Muscle layer of duodenum (tissue), 2 donors: ENCODE measurements around the gene CENPU.

Experiments
- H3K27ac ChIP-seq: one replicate; pipeline ENCODE4 v1.7.0; 2013; ENCODE audit warnings: mild to moderate bottlenecking, low read length
- H3K27me3 ChIP-seq: one replicate; pipeline ENCODE4 v1.7.0; 2013; ENCODE audit warnings: low read depth, mild to moderate bottlenecking, control low read depth, low read length
- H3K36me3 ChIP-seq, 2 donors: one replicate each; pipeline ENCODE4 v1.7.0; 2013; ENCODE audit warnings: low read length in 2 of 2, control low read depth in 1 of 2, mild to moderate bottlenecking in 1 of 2; ENCODE audit not compliant: insufficient read depth in 2 of 2, control insufficient read depth in 1 of 2
- H3K4me1 ChIP-seq, 2 donors: one replicate each; pipeline ENCODE4 v1.7.0; 2013; ENCODE audit warnings: low read length in 2 of 2, mild to moderate bottlenecking in 2 of 2, control low read depth in 1 of 2, moderate library complexity in 1 of 2; ENCODE audit not compliant: insufficient read depth in 2 of 2, control insufficient read depth in 1 of 2
- H3K4me3 ChIP-seq, 2 donors: one replicate each; pipeline ENCODE4 v1.7.0; 2013; ENCODE audit warnings: low read length in 2 of 2, low read depth in 1 of 2, mild to moderate bottlenecking in 1 of 2
- H3K9me3 ChIP-seq, 2 donors: one replicate each; pipeline ENCODE4 v1.7.0; 2013; ENCODE audit warnings: low read length in 2 of 2, control low read depth in 1 of 2, mild to moderate bottlenecking in 1 of 2; ENCODE audit not compliant: control insufficient read depth in 1 of 2
- donor health status: healthy.

Gene CENPU

DNA sequence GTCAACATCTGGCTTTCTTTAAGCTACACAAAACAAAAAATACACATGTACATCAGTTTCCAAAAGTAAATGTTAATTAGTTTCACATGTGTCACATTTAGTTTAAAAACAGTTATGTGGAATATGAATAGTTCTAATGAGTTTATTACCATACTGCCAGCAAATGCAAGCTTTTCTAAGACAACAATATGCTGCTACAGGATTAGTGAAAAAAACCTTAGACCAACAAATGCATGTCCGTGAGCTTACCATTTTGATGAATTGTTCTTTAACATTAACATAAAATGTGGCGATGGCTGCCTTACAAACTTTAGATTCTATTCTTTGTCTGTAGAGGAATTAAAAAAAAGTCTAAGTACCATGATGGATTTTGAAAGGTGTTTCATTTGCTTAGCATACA lies 31.8 kb downstream of the CENPU start:
- Histone ChIP-seq H3K9me3 (no peaks in the 10 kb centered on the region), H3K27me3 (no peaks in the 10 kb centered on the region), H3K27ac (no peak overlapping the region), H3K4me1 (no peaks in the 10 kb centered on the region), H3K36me3 (no peaks in the 10 kb centered on the region), H3K4me3 (no peak overlapping the region)

DNA sequence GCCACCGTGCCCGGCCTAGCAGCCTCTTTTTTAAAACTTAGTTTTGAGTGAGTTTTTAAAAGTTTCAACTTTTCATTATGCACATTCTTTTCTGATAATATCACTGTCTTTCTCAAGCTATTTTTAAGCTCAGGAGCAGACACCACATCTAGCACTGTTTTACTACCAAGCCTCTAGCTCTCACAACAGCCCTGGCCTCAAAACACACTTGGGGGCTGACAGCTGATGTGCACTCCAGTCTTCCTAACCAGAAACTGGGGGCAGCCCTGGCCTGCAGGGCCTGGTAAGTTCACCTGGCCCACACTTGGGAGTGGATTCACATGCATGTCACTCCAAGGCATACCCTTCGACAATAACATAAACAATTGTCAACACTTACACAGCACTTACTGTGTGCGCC lies 34.0 kb downstream of the CENPU start:
- Histone ChIP-seq H3K27me3 (no peaks in the 10 kb centered on the region), H3K4me3 (no peak overlapping the region), H3K9me3 (no peaks in the 10 kb centered on the region), H3K36me3 (no peaks in the 10 kb centered on the region), H3K4me1 (peaks cover 0 to 1% of the 10 kb centered on the region in 2 donors), H3K27ac (no peak overlapping the region)

DNA sequence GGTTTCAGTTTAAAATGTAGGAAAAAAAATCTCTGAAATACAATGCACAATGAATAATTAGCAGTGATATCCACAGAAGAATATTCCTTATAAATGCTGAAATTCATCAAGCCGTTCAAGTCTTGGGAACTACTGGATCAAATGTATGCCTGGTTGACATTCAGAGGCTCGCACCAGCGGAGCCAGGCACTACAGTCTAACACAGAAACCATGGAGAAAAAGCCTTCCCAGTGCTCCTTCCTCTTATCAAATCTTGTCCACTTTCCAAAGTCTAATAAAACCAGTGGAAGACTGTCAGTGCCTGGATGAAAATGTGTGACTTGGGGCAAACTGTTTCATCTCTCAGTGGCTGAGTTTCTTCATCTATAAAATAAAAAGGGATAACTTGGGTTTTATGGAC lies 35.9 kb downstream of the CENPU start:
- Histone ChIP-seq H3K27ac (no peak overlapping the region), H3K4me1 (peaks cover 0 to 3% of the 10 kb centered on the region in 2 donors), H3K9me3 (no peaks in the 10 kb centered on the region), H3K27me3 (no peaks in the 10 kb centered on the region), H3K36me3 (no peaks in the 10 kb centered on the region), H3K4me3 (no peak overlapping the region)

DNA sequence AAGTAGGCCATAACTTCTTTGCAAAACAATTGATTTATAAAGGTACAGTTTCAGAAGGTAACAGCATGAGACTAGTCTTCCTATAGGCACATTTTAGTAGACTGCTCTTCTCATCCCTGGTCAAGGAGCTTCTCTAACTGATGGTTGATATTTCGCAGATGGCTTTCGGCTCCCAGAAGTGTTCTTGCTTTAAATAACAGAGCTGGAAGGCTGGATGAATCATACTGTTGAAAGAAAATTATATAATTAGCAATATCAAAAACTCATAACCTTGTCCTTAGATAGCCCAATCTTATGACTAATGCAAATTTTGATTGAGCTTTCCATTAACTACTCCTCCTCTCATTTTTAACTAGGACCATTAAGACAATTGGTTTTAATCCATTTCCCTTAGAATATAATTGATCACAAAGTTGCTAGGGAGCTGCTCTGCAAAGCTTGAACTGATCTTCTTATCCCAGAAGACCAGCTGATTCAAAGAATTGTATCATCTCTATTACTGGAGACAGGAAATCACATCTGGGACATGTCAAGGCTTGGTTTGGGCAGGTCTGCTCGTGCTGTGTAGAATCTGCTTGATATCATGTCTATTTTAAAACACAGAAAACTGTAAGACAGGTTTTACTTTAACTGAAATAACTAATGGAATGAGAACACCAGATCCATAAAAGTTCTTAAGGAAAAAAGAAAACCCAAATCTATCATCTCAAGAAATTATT lies 38.6 kb downstream of the CENPU start:
- no peaks in the 10 kb centered on the region for H3K27me3 ChIP-seq
- no peaks in the 10 kb centered on the region for H3K36me3 ChIP-seq
- H3K9me3 ChIP-seq: no peaks in the 10 kb centered on the region
- no peak overlapping the region for H3K4me3 ChIP-seq
- peaks cover 0 to 3% of the 10 kb centered on the region in 2 donors for H3K4me1 ChIP-seq
- no peak overlapping the region for H3K27ac ChIP-seq

DNA sequence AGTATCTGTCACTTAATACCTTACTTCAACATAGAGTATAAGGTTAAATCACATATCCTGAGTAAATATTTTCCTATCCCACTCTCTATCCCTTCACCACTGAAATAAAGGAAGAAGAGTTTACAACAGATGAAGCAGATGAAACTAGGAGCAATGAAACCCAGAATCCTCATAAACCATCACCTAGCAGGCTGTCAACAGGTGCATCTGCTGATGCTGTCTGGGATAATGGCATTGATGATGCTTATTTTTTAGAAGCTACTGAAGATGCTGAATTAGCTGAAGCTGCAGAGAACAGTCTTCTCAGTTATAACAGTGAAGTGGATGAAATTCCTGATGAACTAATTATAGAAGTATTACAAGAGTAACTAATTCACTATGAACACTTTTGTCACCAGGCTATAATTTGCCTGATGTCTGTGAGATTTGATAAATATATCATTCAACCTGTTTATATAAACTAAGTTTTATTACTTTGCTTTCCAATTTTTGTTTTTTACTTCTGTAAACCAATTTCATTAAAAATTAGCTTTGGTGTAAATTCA lies 39.4 kb downstream of the CENPU start:
- H3K27ac ChIP-seq: no peak overlapping the region
- no peaks in the 10 kb centered on the region for H3K36me3 ChIP-seq
- no peaks in the 10 kb centered on the region for H3K9me3 ChIP-seq
- H3K4me1 ChIP-seq: peaks cover 0 to 3% of the 10 kb centered on the region in 2 donors
- no peaks in the 10 kb centered on the region for H3K27me3 ChIP-seq
- H3K4me3 ChIP-seq: no peak overlapping the region

DNA sequence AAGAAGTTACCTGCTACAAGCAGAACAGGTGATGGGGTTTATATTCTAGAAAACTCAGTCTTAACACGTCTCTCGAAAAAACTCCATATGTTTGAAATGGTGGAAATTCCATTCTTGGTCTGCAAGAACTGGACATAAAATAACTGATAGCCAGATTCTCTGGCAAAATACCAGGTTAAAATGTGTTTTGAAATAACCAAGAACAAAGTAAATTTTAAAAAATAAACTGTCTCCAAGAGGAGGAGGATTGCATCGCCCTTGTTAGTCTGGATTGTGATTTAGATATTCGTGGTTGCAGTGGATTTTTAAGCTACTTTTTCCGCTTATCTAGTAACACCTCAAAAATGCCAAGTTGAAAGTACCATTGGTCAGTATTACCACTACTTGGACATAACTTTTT lies 40.8 kb downstream of the CENPU start:
- H3K27ac ChIP-seq: no peak overlapping the region
- no peaks in the 10 kb centered on the region for H3K9me3 ChIP-seq
- H3K36me3 ChIP-seq: no peaks in the 10 kb centered on the region
- no peaks in the 10 kb centered on the region for H3K27me3 ChIP-seq
- peaks cover 0 to 3% of the 10 kb centered on the region in 2 donors for H3K4me1 ChIP-seq
- H3K4me3 ChIP-seq: no peak overlapping the region

DNA sequence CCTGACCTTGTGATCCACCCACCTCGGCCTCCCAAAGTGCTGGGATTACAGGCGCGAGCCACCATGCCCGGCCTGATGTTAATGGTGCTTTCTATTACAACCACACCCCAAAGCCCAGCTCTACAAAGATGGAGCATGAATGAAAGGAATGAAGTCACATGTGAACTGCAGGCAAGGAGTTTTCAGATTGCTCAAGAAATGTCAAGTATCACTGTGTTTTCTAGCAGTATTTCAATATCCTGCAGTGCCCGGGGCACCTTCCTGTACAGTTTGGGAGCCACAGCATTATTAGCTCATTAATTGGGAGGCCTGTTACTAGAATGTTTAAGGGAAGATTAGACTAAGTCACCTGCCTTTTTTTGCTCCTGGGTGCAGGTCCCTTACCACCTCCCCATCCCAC lies 44.2 kb downstream of the CENPU start:
- H3K4me3 ChIP-seq: no peak overlapping the region
- H3K27me3 ChIP-seq: no peaks in the 10 kb centered on the region
- H3K9me3 ChIP-seq: no peaks in the 10 kb centered on the region
- H3K4me1 ChIP-seq: no peaks in the 10 kb centered on the region
- H3K36me3 ChIP-seq: no peaks in the 10 kb centered on the region
- no peak overlapping the region for H3K27ac ChIP-seq

DNA sequence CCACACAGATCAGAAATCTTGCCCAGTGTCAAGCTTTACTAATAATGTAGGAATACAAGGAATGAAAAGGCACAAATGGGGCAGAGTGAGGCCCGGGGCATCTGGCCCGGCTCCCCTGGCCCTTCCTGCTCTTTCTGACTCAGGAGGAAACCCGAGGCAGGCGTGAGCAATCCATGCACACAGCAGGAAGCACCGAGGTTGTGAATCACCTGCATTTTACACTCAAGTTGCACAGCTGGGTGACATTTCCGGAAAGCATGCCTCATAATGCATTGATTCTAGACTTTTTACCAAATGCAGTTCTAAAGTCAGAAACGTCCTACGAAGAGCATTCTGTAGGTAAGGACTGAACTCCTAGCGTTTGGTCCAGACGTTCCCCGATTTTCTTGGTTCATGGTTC lies 45.4 kb downstream of the CENPU start:
- Histone ChIP-seq H3K9me3 (no peaks in the 10 kb centered on the region), H3K27ac (no peak overlapping the region), H3K36me3 (no peaks in the 10 kb centered on the region), H3K4me1 (no peaks in the 10 kb centered on the region), H3K27me3 (no peaks in the 10 kb centered on the region), H3K4me3 (no peak overlapping the region)

DNA sequence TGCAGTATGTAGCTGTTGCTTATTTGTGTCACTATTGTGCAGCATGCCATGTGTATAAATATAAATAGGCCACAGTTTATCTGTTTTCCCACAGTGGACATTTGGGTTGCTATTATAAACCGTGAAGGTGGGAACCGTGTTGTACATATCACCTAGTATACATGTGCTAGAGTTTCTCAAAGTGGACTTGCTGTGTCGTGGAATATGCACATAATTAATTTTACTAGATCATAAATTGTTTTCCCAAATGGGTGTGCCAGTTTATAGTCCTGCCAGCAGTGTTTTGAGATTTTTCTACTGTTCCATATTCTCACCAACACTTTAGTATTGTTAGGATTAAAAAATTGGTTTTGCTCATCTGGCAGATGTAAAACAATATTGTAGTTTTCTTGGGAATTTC lies 45.9 kb downstream of the CENPU start:
- H3K27me3 ChIP-seq: no peaks in the 10 kb centered on the region
- no peaks in the 10 kb centered on the region for H3K4me1 ChIP-seq
- H3K4me3 ChIP-seq: no peak overlapping the region
- peaks cover 0 to 2% of the 10 kb centered on the region in 2 donors for H3K36me3 ChIP-seq
- H3K27ac ChIP-seq: no peak overlapping the region
- H3K9me3 ChIP-seq: no peaks in the 10 kb centered on the region

DNA sequence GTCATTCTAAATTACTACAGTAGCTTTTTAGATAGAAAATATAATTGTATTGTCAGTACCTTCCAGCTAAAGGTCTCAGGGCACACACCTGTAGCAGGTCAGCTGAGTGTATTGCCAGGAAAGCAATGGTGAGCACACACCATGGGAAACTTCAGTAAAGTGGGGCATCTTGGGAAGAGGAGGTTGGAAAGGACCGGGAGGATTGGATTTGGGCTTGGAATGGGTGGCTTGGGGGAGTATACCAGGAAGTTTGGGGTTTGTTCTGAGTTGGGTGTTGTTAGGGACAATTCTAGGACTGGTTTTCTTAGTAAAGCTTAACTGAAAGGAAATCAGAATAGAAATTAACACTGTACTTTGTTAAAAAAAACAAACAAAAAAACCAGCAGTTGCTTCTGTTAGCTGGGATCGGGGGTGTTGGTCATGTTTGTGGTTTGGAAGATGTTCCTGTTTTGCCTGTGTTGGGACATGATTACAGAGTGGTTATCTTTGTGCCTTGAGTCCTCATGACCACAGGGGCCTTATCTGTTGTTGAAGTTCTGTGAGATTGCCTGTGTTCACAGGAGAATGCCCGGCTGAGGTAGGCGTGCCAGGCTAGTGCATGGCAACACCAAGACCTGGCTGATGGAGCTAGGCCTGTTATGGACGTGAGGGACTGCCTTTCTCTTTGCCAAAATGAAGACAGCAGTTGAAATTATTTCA lies 49.3 kb downstream of the CENPU start:
- Histone ChIP-seq H3K4me1 (peaks cover 0 to 3% of the 10 kb centered on the region in 2 donors), H3K27me3 (no peaks in the 10 kb centered on the region), H3K9me3 (no peaks in the 10 kb centered on the region), H3K4me3 (no peak overlapping the region), H3K27ac (no peak overlapping the region), H3K36me3 (peaks cover 3 to 7% of the 10 kb centered on the region in 2 donors)

DNA sequence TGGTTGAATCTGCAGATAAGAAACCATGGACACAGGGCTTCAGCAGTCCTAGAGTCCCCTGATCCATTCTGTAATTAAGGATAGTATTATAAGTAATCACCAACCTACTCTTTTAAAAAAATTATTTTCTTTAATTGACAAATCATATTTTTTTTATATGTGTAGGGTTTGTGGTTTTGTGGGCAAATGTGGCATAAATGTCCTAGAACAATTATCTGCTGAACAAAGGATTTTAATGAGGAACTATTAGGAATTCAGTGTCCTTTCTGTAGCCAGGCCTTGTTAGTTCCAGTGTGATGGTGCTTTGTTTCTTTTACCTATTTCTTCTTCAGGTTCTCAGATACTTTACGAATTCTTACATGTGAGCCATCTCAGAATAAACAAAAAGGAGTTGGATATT lies 52.0 kb downstream of the CENPU start:
- Histone ChIP-seq H3K4me3 (no peak overlapping the region), H3K4me1 (peaks cover 0 to 3% of the 10 kb centered on the region in 2 donors), H3K9me3 (no peaks in the 10 kb centered on the region), H3K27me3 (no peaks in the 10 kb centered on the region), H3K27ac (no peak overlapping the region), H3K36me3 (peaks cover 3 to 7% of the 10 kb centered on the region in 2 donors)
